GM12891 (cell line): ENCODE measurements around the gene COL4A2.

Experiments
- POLR2A ChIP-seq: IDR thresholded peaks from 2 replicates; pipeline ENCODE4 v1.6.1; 2011; ENCODE audit warnings: low read depth, low read length, control low read depth
- SPI1 ChIP-seq: IDR thresholded peaks from 2 replicates; pipeline ENCODE4 v1.6.1; 2011; ENCODE audit warnings: low read depth, low read length, control low read depth

- TF ChIP-seq POLR2A: no peak
- TF ChIP-seq SPI1: peak; percentile 74
These were observed 138.1 kb downstream of the COL4A2 start for GRCh38 chr13:110445183-110445582.
